Ascending aorta (tissue), 2 donors: ENCODE results near the gene PLCH1. TPM values are rescaled to one million over a fixed set of nuclear protein-coding genes. Genes with fewer than 3 reads are reported as not detected.

ENCODE experiments used
- DNase-seq, 2 donors: peaks; one replicate each; pipeline ENCODE4 v3.0.0-alpha.2; 2019; ENCODE audit warnings: low spot score in 2 of 2
- H3K27ac ChIP-seq, 2 donors: fragments of 200-600 bp; sonication (generic); one replicate each; pipeline ENCODE4 v1.5.1; 2016 to 2017; ENCODE audit warnings: mild to moderate bottlenecking in 1 of 2
- H3K27me3 ChIP-seq: fragments of 200-600 bp; sonication (generic); one replicate; pipeline ENCODE4 v1.5.1; 2017
- H3K36me3 ChIP-seq, 2 donors: fragments of 200-600 bp; sonication (generic); one replicate each; pipeline ENCODE4 v1.5.1; 2016
- H3K4me1 ChIP-seq, 2 donors: fragments of 200-600 bp; sonication (generic); one replicate each; pipeline ENCODE4 v1.5.1; 2016 to 2017; ENCODE audit warnings: mild to moderate bottlenecking in 1 of 2
- H3K4me3 ChIP-seq, 2 donors: fragments of 200-600 bp; sonication (generic); one replicate each; pipeline ENCODE4 v1.5.1; 2016 to 2017; ENCODE audit warnings: mild to moderate bottlenecking in 1 of 2
- H3K9me3 ChIP-seq, 2 donors: fragments of 200-600 bp; sonication (generic); one replicate each; pipeline ENCODE4 v1.5.1; 2016
- intact Hi-C: fragments of 100-400 bp; cut with DNase I; formaldehyde crosslinking; loops from one replicate; pipeline ENCODE4 v1.15.1; 2023
- total RNA-seq: library from RNA; depleted of rRNA; stranded (reverse); fragments of >200 nt; gene quantifications from one replicate; pipeline ENCODE4 v1.1.0, GENCODE V29; 2016
- TF ChIP-seq, protein P1 (sequence below), 3 experiments: fragments of 200-600 bp in 2 of 3; fragments of 450-650 bp in 1 of 3; sonication (generic) in 2 of 3; IDR thresholded peaks; one replicate each; pipeline ENCODE4 v1.5.1; 2016 to 2019; ENCODE audit warnings: antibody characterized with exemption in 3 of 3, mild to moderate bottlenecking in 1 of 3, moderate library complexity in 1 of 3

The PLCH1 gene
- total RNA-seq, 1 donor from 2014 or later: not detected

DNA sequence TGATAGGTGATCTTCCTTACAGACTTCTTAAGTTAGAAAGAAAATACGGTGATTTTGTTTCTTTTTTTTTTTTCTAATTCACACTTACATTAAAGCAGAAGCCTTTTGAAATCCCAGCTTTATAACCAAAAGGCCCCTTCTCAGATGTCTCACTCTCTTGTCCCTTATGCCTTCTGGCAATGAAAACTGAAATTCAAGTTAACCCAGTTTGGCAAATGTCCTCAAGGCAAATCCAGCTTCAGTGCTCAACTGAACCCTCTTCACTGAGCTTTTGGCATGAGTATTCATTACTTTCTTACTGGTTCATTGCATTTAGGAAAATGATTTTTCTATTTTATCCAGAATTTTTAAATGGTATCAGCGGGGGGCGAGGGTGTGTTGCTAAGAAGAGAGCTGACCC is 17.0 kb downstream of the PLCH1 start:
- no peak overlapping the region for H3K4me3 ChIP-seq
- TF ChIP-seq, protein P1, sequence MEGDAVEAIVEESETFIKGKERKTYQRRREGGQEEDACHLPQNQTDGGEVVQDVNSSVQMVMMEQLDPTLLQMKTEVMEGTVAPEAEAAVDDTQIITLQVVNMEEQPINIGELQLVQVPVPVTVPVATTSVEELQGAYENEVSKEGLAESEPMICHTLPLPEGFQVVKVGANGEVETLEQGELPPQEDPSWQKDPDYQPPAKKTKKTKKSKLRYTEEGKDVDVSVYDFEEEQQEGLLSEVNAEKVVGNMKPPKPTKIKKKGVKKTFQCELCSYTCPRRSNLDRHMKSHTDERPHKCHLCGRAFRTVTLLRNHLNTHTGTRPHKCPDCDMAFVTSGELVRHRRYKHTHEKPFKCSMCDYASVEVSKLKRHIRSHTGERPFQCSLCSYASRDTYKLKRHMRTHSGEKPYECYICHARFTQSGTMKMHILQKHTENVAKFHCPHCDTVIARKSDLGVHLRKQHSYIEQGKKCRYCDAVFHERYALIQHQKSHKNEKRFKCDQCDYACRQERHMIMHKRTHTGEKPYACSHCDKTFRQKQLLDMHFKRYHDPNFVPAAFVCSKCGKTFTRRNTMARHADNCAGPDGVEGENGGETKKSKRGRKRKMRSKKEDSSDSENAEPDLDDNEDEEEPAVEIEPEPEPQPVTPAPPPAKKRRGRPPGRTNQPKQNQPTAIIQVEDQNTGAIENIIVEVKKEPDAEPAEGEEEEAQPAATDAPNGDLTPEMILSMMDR (IDR thresholded peaks at IDR 0.05): no peak
- intact Hi-C loops: no loop called here
- H3K27me3 ChIP-seq: no peaks in the 10 kb centered on the region
- H3K4me1 ChIP-seq: no peaks in the 10 kb centered on the region
- H3K9me3 ChIP-seq: no peaks in the 10 kb centered on the region
- no peak overlapping the region for H3K27ac ChIP-seq
- DNase-seq: no peak
- no peaks in the 10 kb centered on the region for H3K36me3 ChIP-seq

DNA sequence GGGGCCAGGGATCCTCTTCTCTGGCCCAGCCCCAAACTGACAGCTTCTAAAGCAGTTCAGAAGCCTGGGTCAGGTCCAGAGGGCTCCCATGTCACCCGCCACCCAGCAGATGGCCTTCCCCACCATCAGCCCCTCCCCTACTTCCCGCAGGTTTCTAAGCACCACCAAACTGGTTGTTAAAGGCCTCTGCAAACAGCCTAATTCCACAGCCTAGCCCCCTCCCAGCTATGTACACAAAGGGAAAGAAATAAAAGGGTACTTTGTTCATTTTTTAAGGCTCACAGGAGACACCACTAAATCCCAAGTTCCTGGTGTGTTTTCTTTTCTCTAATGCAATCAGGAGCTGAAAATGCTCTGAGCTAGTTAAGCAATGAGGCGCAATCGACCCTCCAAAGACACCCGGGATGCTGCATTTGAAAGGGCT is 30.6 kb downstream of the PLCH1 start:
- intact Hi-C loops: no loop called here
- H3K9me3 ChIP-seq: peaks cover 4 to 21% of the 10 kb centered on the region in 2 donors
- H3K27ac ChIP-seq: no peak overlapping the region
- H3K36me3 ChIP-seq: no peaks in the 10 kb centered on the region
- TF ChIP-seq, protein P1 (IDR thresholded peaks at IDR 0.05): no peak
- no peaks in the 10 kb centered on the region for H3K27me3 ChIP-seq
- H3K4me3 ChIP-seq: no peak overlapping the region
- no peak for DNase-seq
- no peaks in the 10 kb centered on the region for H3K4me1 ChIP-seq

DNA sequence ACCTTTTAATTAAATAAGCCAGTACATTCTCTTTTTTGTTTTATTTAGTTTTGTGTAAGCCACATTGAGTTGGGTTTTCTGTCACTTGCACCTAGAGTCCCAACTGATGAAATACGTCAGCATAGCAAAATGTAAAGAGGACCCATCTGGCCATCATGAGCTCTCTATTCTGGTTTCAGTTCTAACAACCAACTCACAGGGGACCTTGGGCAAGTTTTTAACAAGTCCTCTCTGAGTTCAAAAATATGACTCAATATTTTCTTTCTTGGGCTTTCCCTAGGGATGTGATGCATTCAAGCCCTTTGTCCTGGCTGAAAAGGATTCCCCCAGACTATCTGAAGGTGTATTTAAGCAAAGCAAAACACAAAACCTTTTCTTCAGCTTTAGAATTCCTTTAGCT is 32.9 kb downstream of the PLCH1 start:
- TF ChIP-seq, protein P1 (IDR thresholded peaks at IDR 0.05): no peak
- Histone ChIP-seq H3K27me3 (no peaks in the 10 kb centered on the region), H3K4me3 (no peak overlapping the region), H3K4me1 (no peaks in the 10 kb centered on the region), H3K9me3 (peaks cover 0 to 3% of the 10 kb centered on the region in 2 donors), H3K27ac (no peak overlapping the region), H3K36me3 (no peaks in the 10 kb centered on the region)
- DNase-seq: no peak
- intact Hi-C loops: no loop called here

DNA sequence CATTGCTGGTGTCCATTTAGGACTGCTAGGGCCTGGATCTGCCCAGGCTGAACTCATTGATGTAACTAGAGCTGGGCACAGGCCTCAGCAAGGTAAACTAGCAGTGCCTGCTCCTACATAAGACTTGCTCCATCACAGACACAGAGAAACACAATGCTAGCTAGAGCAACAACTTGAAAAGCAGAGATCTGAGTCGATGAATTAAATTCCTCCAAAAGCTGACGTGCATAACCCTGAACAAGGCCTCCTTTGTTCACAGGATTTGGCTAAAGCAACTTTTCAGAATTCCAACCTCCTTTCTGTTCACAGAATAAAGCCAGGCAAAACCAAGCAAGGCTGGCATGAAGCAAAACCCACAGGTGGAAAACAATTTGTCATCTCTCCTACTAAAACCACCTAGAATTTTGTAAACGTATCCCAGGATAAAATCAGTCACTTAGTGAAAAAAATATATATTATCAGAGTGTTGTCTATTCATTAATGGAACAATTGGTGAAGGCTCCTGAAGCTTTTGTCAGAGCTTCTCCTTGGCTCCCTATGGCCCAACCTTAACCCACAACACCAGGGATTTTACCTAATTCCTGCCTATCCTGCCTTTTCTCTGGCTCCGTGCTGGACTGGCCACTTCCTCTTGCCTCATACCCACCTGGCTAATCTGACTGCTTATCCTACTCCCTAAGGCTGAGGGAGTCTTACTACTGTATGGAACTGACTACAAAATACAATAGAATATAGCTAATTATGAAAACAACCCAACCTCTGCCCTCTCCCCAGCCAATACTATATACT is 39.9 kb downstream of the PLCH1 start:
- Histone ChIP-seq H3K4me1 (no peaks in the 10 kb centered on the region), H3K27ac (no peak overlapping the region), H3K36me3 (no peaks in the 10 kb centered on the region), H3K27me3 (no peaks in the 10 kb centered on the region), H3K9me3 (no peaks in the 10 kb centered on the region), H3K4me3 (no peak overlapping the region)
- TF ChIP-seq, protein P1 (IDR thresholded peaks at IDR 0.05): no peak
- intact Hi-C loops: loop anchor here (5.0 to 10.0 kb wide), 2 partner anchors 940 to 1368 kb away; no protein-coding TSS in a partner anchor
- DNase-seq: no peak

DNA sequence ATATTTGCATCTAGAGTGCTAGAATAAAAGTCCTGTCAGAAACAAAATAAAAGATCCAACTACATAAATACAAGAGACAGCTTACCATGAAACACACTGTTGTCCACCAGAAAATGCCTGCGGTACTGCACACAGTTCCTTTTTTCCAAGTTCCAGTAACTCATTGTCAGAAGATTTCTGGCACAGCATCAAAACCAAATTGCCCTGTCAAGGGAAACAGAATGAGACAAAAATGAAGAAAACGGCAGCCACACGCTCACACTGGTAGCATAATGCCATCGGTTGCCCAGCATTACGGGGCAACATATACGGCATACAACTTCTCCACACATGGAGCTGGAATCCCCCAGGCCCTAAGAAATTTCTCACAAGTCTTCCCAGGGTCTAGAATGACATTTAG is 40.8 kb downstream of the PLCH1 start:
- H3K4me3 ChIP-seq: no peak overlapping the region

More for the DNA sequence above, 40.8 kb downstream of the PLCH1 start:
- TF ChIP-seq, protein P1 (IDR thresholded peaks at IDR 0.05): no peak
- intact Hi-C loops: loop anchor here (5.0 to 10.0 kb wide), 2 partner anchors 939 to 1367 kb away; no protein-coding TSS in a partner anchor
- no peak for DNase-seq
- Histone ChIP-seq H3K27ac (no peak overlapping the region), H3K36me3 (no peaks in the 10 kb centered on the region), H3K9me3 (no peaks in the 10 kb centered on the region), H3K4me1 (no peaks in the 10 kb centered on the region), H3K27me3 (no peaks in the 10 kb centered on the region)
